Dendritic cell treated with granulocyte-macrophage colony-stimulating factor and Interleukin-4, amounts not matched to agents 40 ng/mL and 50 ng/mL, for 4 days (primary cell): Measurements from ENCODE around the gene COX7A2.

Source experiments
- H3K27ac Mint-ChIP-seq: one replicate; pipeline ENCODE4 v1.8.0; 2022; ENCODE audit warnings: mild to moderate bottlenecking, mixed read lengths
- H3K27me3 Mint-ChIP-seq: one replicate; pipeline ENCODE4 v1.8.0; 2022; ENCODE audit warnings: mild to moderate bottlenecking, mixed read lengths
- H3K36me3 Mint-ChIP-seq: one replicate; pipeline ENCODE4 v1.8.0; 2022; ENCODE audit warnings: low read depth, mixed read lengths
- H3K4me1 Mint-ChIP-seq: one replicate; pipeline ENCODE4 v1.8.0; 2022; ENCODE audit warnings: low read depth, mixed read lengths
- H3K4me3 Mint-ChIP-seq: one replicate; pipeline ENCODE4 v1.8.0; 2022; ENCODE audit warnings: mild to moderate bottlenecking, moderate library complexity, mixed read lengths
- H3K9me3 Mint-ChIP-seq: one replicate; pipeline ENCODE4 v1.8.0; 2022; ENCODE audit warnings: mixed read lengths
- intact Hi-C: fragments of 100-400 bp; cut with micrococcal nuclease; formaldehyde crosslinking; loops from one replicate; pipeline ENCODE4 v1.15.0; 2022

The COX7A2 gene

GRCh38 chr6:75221116-75221515 lies 22.5 kb downstream of the COX7A2 start:
- H3K4me3 Mint-ChIP-seq, result no peak overlapping the region
- no peaks in the 10 kb centered on the region for H3K9me3 Mint-ChIP-seq
- H3K4me1 Mint-ChIP-seq, result no peaks in the 10 kb centered on the region
- H3K27ac Mint-ChIP-seq, result no peak overlapping the region
- H3K36me3 Mint-ChIP-seq, result no peaks in the 10 kb centered on the region
- H3K27me3 Mint-ChIP-seq, result peaks cover 14% of the 10 kb centered on the region
- intact Hi-C loops, result no loop called here

- no peak overlapping the region for H3K4me3 Mint-ChIP-seq
- intact Hi-C loops, result no loop called here
- no peaks in the 10 kb centered on the region for H3K36me3 Mint-ChIP-seq
- H3K27ac Mint-ChIP-seq, result no peak overlapping the region
- no peaks in the 10 kb centered on the region for H3K4me1 Mint-ChIP-seq
- H3K27me3 Mint-ChIP-seq, result peaks cover 14% of the 10 kb centered on the region
- no peaks in the 10 kb centered on the region for H3K9me3 Mint-ChIP-seq
Measured at GRCh38 chr6:75220357-75220756, 23.2 kb downstream of the COX7A2 start.

- Mint-ChIP-seq H3K4me3 (no peak overlapping the region), H3K9me3 (no peaks in the 10 kb centered on the region), H3K27me3 (peaks cover 11% of the 10 kb centered on the region), H3K36me3 (no peaks in the 10 kb centered on the region), H3K4me1 (no peaks in the 10 kb centered on the region), H3K27ac (no peak overlapping the region)
- intact Hi-C loops, result loop anchor here (10.0 kb wide), 1 partner anchor 1544 kb away; no protein-coding TSS in a partner anchor
Measured at GRCh38 chr6:75219263-75219662, 24.3 kb downstream of the COX7A2 start.

- no peak overlapping the region for H3K27ac Mint-ChIP-seq
- intact Hi-C loops, result loop anchor here (10.0 kb wide), 1 partner anchor 1542 kb away; no protein-coding TSS in a partner anchor
- H3K36me3 Mint-ChIP-seq, result no peaks in the 10 kb centered on the region
- no peaks in the 10 kb centered on the region for H3K4me1 Mint-ChIP-seq
- H3K4me3 Mint-ChIP-seq, result no peak overlapping the region
- no peaks in the 10 kb centered on the region for H3K9me3 Mint-ChIP-seq
- H3K27me3 Mint-ChIP-seq, result peaks cover 12% of the 10 kb centered on the region
Measured at GRCh38 chr6:75217193-75217592, 26.4 kb downstream of the COX7A2 start.

GRCh38 chr6:75215291-75215690 lies 28.3 kb downstream of the COX7A2 start:
- no peak overlapping the region for H3K4me3 Mint-ChIP-seq
- H3K9me3 Mint-ChIP-seq, result no peaks in the 10 kb centered on the region
- intact Hi-C loops, result loop anchor here (10.0 kb wide), 1 partner anchor 1540 kb away; no protein-coding TSS in a partner anchor
- no peaks in the 10 kb centered on the region for H3K36me3 Mint-ChIP-seq
- H3K4me1 Mint-ChIP-seq, result no peaks in the 10 kb centered on the region
- peaks cover 15% of the 10 kb centered on the region for H3K27me3 Mint-ChIP-seq
- no peak overlapping the region for H3K27ac Mint-ChIP-seq

GRCh38 chr6:75213732-75214131 lies 29.9 kb downstream of the COX7A2 start:
- intact Hi-C loops, result loop anchor here (10.0 kb wide), 1 partner anchor 1539 kb away; no protein-coding TSS in a partner anchor
- Mint-ChIP-seq H3K27ac (no peak overlapping the region), H3K4me3 (no peak overlapping the region), H3K27me3 (peaks cover 22% of the 10 kb centered on the region), H3K4me1 (peaks cover 5% of the 10 kb centered on the region), H3K36me3 (no peaks in the 10 kb centered on the region), H3K9me3 (no peaks in the 10 kb centered on the region)

- Mint-ChIP-seq H3K4me3 (no peak overlapping the region), H3K9me3 (no peaks in the 10 kb centered on the region), H3K27ac (no peak overlapping the region), H3K4me1 (peaks cover 11% of the 10 kb centered on the region), H3K36me3 (no peaks in the 10 kb centered on the region), H3K27me3 (peaks cover 28% of the 10 kb centered on the region)
- intact Hi-C loops, result loop anchor here (10.0 kb wide), 1 partner anchor 1538 kb away; no protein-coding TSS in a partner anchor
Measured at GRCh38 chr6:75213112-75213511, 30.5 kb downstream of the COX7A2 start.

- intact Hi-C loops, result loop anchor here (10.0 kb wide), 1 partner anchor 1537 kb away; no protein-coding TSS in a partner anchor
Measured at GRCh38 chr6:75211920-75212590, 31.5 kb downstream of the COX7A2 start.

GRCh38 chr6:75210885-75211739 lies 32.5 kb downstream of the COX7A2 start:
- Mint-ChIP-seq H3K36me3 (no peaks in the 10 kb centered on the region), H3K9me3 (no peaks in the 10 kb centered on the region), H3K4me3 (no peak overlapping the region), H3K4me1 (peaks cover 31% of the 10 kb centered on the region), H3K27me3 (peaks cover 45% of the 10 kb centered on the region), H3K27ac (no peak overlapping the region)
- intact Hi-C loops, result loop anchor here (10.0 kb wide), 1 partner anchor 1536 kb away; no protein-coding TSS in a partner anchor

More at GRCh38 chr6:75211920-75212590, 31.5 kb downstream of the COX7A2 start:
- peaks cover 21% of the 10 kb centered on the region for H3K4me1 Mint-ChIP-seq
- H3K27ac Mint-ChIP-seq, result no peak overlapping the region
- no peak overlapping the region for H3K4me3 Mint-ChIP-seq
- no peaks in the 10 kb centered on the region for H3K9me3 Mint-ChIP-seq
- no peaks in the 10 kb centered on the region for H3K36me3 Mint-ChIP-seq
- peaks cover 36% of the 10 kb centered on the region for H3K27me3 Mint-ChIP-seq

- H3K4me1 Mint-ChIP-seq, result peaks cover 49% of the 10 kb centered on the region
Measured at GRCh38 chr6:75209184-75209723, 34.3 kb downstream of the COX7A2 start.

GRCh38 chr6:75208298-75209183 lies 35.1 kb downstream of the COX7A2 start:
- Mint-ChIP-seq H3K27ac (no peak overlapping the region), H3K9me3 (no peaks in the 10 kb centered on the region), H3K36me3 (no peaks in the 10 kb centered on the region), H3K4me1 (peaks cover 49% of the 10 kb centered on the region), H3K4me3 (peak overlapping the region; percentile 62), H3K27me3 (peaks cover 70% of the 10 kb centered on the region)
- intact Hi-C loops, result loop anchor here (2.0 kb wide), 2 partner anchors 1350 to 1470 kb away; no protein-coding TSS in a partner anchor

More at GRCh38 chr6:75209184-75209723, 34.3 kb downstream of the COX7A2 start:
- Mint-ChIP-seq H3K27me3 (peaks cover 63% of the 10 kb centered on the region), H3K4me3 (no peak overlapping the region), H3K27ac (no peak overlapping the region), H3K9me3 (no peaks in the 10 kb centered on the region), H3K36me3 (no peaks in the 10 kb centered on the region)
- intact Hi-C loops, result loop anchor here (2.0 kb wide), 2 partner anchors 1350 to 1470 kb away; no protein-coding TSS in a partner anchor

- Mint-ChIP-seq H3K4me3 (peak overlapping the region; percentile 30), H3K9me3 (no peaks in the 10 kb centered on the region), H3K4me1 (peaks cover 60% of the 10 kb centered on the region), H3K27me3 (peaks cover 83% of the 10 kb centered on the region), H3K36me3 (no peaks in the 10 kb centered on the region), H3K27ac (no peak overlapping the region)
- intact Hi-C loops, result no loop called here
Measured at GRCh38 chr6:75206576-75207342, 36.8 kb downstream of the COX7A2 start.
